Adrenal gland (tissue), 12 donors: ENCODE results near the gene FGF8. TPM values are rescaled to one million over a fixed set of nuclear protein-coding genes. Genes with fewer than 3 reads are reported as not detected.

Source experiments
- DNase-seq, 7 donors: peaks; one replicate each; pipeline ENCODE4 v3.0.0-alpha.2; 2019 to 2020
- H3K27ac ChIP-seq, 5 donors: fragments of 200-600 bp; sonication (generic) in 4 of 5; 1 replicate in 3 of 5; 2 replicates in 2 of 5; pipeline versions ENCODE4 v1.5.1 to v1.8.0; 2016 to 2020; ENCODE audit warnings: mild to moderate bottlenecking in 1 of 5
- H3K27me3 ChIP-seq: fragments of 200-600 bp; 2 replicates; pipeline ENCODE4 v1.8.0; 2021
- H3K36me3 ChIP-seq, 2 donors: fragments of 200-600 bp; replicated peaks in 1 of 2; 1 replicate in 1 of 2; 2 replicates in 1 of 2; pipeline versions ENCODE4 v1.5.1 to v1.8.0; 2018 to 2022
- H3K4me1 ChIP-seq, 2 donors: fragments of 200-600 bp; replicated peaks in 1 of 2; 1 replicate in 1 of 2; 2 replicates in 1 of 2; pipeline versions ENCODE4 v1.5.1 to v1.8.0; 2018 to 2021
- H3K4me3 ChIP-seq, 4 donors: fragments of 200-600 bp; sonication (generic) in 3 of 4; one replicate each; pipeline ENCODE4 v1.5.1; 2016 to 2018
- H3K9me3 ChIP-seq, 3 donors: fragments of 200-600 bp; sonication (generic) in 1 of 3; replicated peaks in 1 of 3; 1 replicate in 2 of 3; 2 replicates in 1 of 3; pipeline versions ENCODE4 v1.5.1 to v1.8.0; 2016 to 2021
- POLR2A ChIP-seq, 2 donors: fragments of 450-650 bp; IDR thresholded peaks; one replicate each; pipeline ENCODE4 v1.6.1; 2017; ENCODE audit warnings: antibody characterized with exemption in 2 of 2, mild to moderate bottlenecking in 2 of 2, moderate library complexity in 1 of 2
- WGBS, 4 donors: extraction: QIAGEN DNeasy Blood & Tissue Kit in 2 of 4; methylation state at CpG; one replicate each; pipeline versions ENCODE4 v1.1.5 to v1.1.7; 2013 to 2017; 5-methylcytosine and 5-hydroxymethylcytosine counted together
- intact Hi-C, 2 donors: fragments of 100-400 bp; cut with DNase I; formaldehyde crosslinking; loops; one replicate each; pipeline versions ENCODE4 v1.14.1 to v1.15.0; 2022 to 2023
- polyA plus RNA-seq, 3 donors: library from polyadenylated mRNA; stranded (reverse); fragments of 200-250 nt in 2 of 3; fragments of 350-450 nt in 1 of 3; fragmentation: Illumina TruSeq in 1 of 3; extraction: RNeasy Lipid Tissue Mini Kit (QIAGEN cat#74804) in 1 of 3; gene quantifications; one replicate each; pipeline ENCODE4 v1.2.3, GENCODE V29; 2013 to 2014
- total RNA-seq, 9 donors: library from RNA; depleted of rRNA in 4 of 9; stranded (reverse); fragments of >200 nt in 4 of 9; fragments of 120-200 nt in 1 of 9; fragmentation: NEBNext Ultra II Directional in 1 of 9; extraction: Animal tissue kit (Norgen Biotek cat#: 25700) in 1 of 9; gene quantifications; one replicate each; pipeline versions ENCODE4 v1.1.0 to v1.2.4, GENCODE V29; 2013 to 2023
- TF ChIP-seq, protein P1 (sequence below), 6 experiments: fragments of 450-650 bp in 4 of 6; fragments of 200-600 bp in 2 of 6; sonication (generic) in 1 of 6; IDR thresholded peaks; 1 replicate in 5 of 6; 2 replicates in 1 of 6; pipeline versions ENCODE4 v1.5.1 to v1.8.0; 2016 to 2021; ENCODE audit warnings: antibody characterized with exemption in 6 of 6, mild to moderate bottlenecking in 2 of 6, moderate library complexity in 1 of 6
- donor health status: healthy with polysubstance abuse.
- donor health status: Bipolar disorder and iron deficiency.
- donor health status: DM: yes; HTN: yes; CAD: no.
- donor health status: DM: no; HTN: no; CAD: no.
- donor health status: DM: no; HTN: no; CAD: no.
- donor health status: DM: yes; HTN: yes; CAD: no.

The FGF8 gene
- total and polyA plus RNA-seq, 12 donors, result not detected

DNA sequence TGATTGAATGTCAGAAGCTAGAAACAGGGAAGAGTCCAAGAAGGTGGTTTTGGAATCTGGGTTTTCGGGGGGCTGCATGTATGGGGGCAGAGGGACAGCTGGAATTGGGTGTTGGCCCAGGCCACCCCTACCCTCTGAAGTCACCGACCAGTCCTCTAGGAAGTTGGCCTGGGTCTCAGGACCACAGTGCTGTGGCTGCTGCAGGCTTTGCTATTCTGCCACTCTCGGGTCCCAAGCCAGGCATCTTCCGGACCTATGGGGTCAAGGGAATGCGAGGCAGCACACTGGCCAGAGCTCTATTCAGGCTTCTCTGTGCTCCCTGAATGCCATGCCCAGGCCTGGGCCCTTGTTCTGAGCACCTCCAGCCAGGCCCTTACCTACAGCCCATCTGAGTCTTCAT lies 13.2 kb downstream of the FGF8 start:
- no peaks in the 10 kb centered on the region for H3K9me3 ChIP-seq
- WGBS, 4 donors, result 87 to 95% (median 91%) methylated on average over 2 to 5 of the region's 5 CpGs

DNA sequence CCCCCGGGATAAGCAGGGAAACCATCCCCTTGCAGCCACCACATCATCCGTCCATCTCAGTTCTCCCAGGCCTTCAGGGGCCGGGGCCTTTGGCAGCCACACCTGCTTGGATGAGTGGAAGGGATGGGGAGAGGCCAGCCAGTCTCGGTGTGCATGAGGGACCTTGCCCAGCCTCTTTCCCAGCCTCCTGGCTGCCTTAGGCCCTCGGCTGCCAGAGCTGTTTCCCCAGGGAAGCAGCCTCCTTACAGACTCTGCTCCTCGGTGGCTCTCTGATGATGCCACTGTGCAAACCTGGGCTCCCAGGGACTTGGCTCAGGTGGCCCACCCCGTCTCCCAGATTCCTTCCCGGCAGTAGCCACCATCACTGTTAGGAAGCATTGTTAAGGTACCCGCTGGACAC lies 14.7 kb downstream of the FGF8 start:
- 79 to 84% (median 80%) methylated on average over 8 to 9 of the region's 9 CpGs for WGBS, 4 donors
- Histone ChIP-seq H3K27me3 (no peaks in the 10 kb centered on the region), H3K9me3 (no peaks in the 10 kb centered on the region), H3K36me3 (no peaks in the 10 kb centered on the region), H3K27ac (no peak overlapping the region), H3K4me3 (no peak overlapping the region), H3K4me1 (no peaks in the 10 kb centered on the region)
- intact Hi-C loops, result no loop called here
- TF ChIP-seq, protein P1, sequence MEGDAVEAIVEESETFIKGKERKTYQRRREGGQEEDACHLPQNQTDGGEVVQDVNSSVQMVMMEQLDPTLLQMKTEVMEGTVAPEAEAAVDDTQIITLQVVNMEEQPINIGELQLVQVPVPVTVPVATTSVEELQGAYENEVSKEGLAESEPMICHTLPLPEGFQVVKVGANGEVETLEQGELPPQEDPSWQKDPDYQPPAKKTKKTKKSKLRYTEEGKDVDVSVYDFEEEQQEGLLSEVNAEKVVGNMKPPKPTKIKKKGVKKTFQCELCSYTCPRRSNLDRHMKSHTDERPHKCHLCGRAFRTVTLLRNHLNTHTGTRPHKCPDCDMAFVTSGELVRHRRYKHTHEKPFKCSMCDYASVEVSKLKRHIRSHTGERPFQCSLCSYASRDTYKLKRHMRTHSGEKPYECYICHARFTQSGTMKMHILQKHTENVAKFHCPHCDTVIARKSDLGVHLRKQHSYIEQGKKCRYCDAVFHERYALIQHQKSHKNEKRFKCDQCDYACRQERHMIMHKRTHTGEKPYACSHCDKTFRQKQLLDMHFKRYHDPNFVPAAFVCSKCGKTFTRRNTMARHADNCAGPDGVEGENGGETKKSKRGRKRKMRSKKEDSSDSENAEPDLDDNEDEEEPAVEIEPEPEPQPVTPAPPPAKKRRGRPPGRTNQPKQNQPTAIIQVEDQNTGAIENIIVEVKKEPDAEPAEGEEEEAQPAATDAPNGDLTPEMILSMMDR (IDR thresholded peaks at IDR 0.05), result no peak
- no peak for TF ChIP-seq POLR2A (IDR thresholded peaks at IDR 0.05)
- DNase-seq, result no peak

More for the DNA sequence above, 13.2 kb downstream of the FGF8 start:
- no peaks in the 10 kb centered on the region for H3K4me1 ChIP-seq
- H3K36me3 ChIP-seq, result no peaks in the 10 kb centered on the region
- intact Hi-C loops, result no loop called here
- no peak for DNase-seq
- no peaks in the 10 kb centered on the region for H3K27me3 ChIP-seq
- no peak overlapping the region for H3K4me3 ChIP-seq
- H3K27ac ChIP-seq, result no peak overlapping the region
- no peak for TF ChIP-seq POLR2A (IDR thresholded peaks at IDR 0.05)
- TF ChIP-seq, protein P1 (IDR thresholded peaks at IDR 0.05), result no peak

DNA sequence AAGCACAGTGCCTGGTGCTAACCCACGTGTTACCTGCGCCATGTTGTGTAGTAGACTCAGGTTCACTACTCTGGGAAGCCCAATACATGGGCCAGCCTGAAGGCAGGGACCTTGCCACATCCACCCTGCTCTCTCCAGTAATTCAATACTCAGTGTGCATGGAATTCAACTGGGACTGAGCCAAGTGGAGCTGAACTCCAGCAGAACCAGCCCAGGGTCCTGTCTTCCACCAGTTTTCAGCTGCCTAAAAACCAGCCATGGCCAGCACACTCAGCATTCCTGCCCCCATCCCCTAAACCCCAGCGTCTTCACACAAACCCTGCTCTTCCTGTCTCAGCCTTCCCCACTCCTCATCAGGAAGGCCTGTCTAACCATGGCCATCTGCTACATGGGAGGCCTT lies 15.4 kb downstream of the FGF8 start:
- Histone ChIP-seq H3K4me1 (no peaks in the 10 kb centered on the region), H3K36me3 (no peaks in the 10 kb centered on the region), H3K27me3 (no peaks in the 10 kb centered on the region), H3K4me3 (no peak overlapping the region), H3K27ac (no peak overlapping the region), H3K9me3 (no peaks in the 10 kb centered on the region)
- intact Hi-C loops, result no loop called here
- DNase-seq, result no peak
- TF ChIP-seq POLR2A (IDR thresholded peaks at IDR 0.05), result no peak
- TF ChIP-seq, protein P1 (IDR thresholded peaks at IDR 0.05), result no peak
- WGBS, 4 donors, result 83 to 92% (median 86%) methylated on average over 3 of the region's 3 CpGs

DNA sequence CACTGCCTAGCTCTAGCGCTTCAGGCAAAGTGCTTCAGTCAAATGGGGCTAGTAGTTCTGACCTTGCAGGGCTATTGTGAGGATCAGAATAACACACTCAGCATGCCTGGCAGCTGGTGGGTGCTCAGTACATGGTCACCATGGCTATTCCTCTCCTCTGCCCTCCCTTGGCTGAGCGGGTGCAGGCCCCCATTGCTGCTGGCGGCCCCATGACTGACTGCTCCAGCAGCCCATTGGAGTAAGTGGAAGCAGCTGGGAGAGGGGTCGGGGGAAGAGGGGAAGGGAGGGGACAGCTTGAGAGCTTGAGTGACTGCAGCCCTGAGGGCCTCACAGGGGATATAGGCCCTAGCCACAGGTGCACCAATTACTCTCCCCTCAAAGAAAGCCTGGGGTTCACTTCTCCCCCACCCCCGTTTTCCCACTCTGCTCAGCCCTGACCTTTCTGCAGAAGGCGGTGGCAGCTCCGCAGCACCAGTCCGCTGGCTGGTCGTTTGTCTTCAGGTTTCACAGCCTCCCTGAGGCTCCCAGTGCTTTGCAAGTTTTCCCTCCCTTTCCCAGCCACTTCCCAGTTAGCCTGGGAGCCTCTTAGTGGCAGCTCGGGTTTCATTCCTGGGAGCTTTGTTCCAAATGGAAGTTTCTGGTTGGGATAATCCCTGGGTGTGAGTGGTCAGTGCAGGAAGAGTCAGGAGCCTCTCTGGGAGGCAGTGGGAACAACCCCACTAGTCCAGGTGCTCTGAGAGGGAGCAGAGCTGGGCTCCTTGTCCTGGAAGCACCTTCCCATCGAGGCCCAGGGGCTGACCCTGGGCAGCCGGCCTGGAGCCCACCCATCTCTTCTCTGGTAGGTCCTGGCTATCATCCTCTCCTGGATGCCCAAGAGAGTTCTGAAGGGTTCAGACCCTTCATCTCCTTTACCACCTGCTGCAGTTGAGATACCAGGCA lies 16.3 kb downstream of the FGF8 start:
- intact Hi-C loops, result no loop called here
- WGBS, 4 donors, result 63 to 65% (median 64%) methylated on average over 7 to 12 of the region's 12 CpGs
- H3K9me3 ChIP-seq, result no peaks in the 10 kb centered on the region
- TF ChIP-seq, protein P1 (IDR thresholded peaks at IDR 0.05), result no peak
- no peak for TF ChIP-seq POLR2A (IDR thresholded peaks at IDR 0.05)
- no peaks in the 10 kb centered on the region for H3K36me3 ChIP-seq
- H3K4me1 ChIP-seq, result no peaks in the 10 kb centered on the region
- H3K4me3 ChIP-seq, result no peak overlapping the region
- no peak overlapping the region for H3K27ac ChIP-seq
- H3K27me3 ChIP-seq, result no peaks in the 10 kb centered on the region
- no peak for DNase-seq
